GM18951 (cell line): ENCODE measurements around the gene CHTF8.
"Not testable (repeated sequence)": the region's sequence is repeated elsewhere in the genome, so short reads cannot be mapped to it uniquely, and the experiment has no call there.

Source experiments
- POLR2A ChIP-seq: IDR thresholded peaks from 4 replicates; pipeline ENCODE4 v1.6.1; 2011; ENCODE audit warnings: mild to moderate bottlenecking; ENCODE audit not compliant: insufficient read length, insufficient read depth; ENCODE audit errors: extremely low read depth
- in situ Hi-C: fragments of 300-500 bp; cut with MboI; formaldehyde crosslinking; loops from one replicate; pipeline ENCODE4 v1.12.0; 2022; ENCODE audit warnings: low sequenced_read_pairs, mixed read lengths, inconsistent platforms; ENCODE audit not compliant: unreplicated experiment

CHTF8 gene

DNA sequence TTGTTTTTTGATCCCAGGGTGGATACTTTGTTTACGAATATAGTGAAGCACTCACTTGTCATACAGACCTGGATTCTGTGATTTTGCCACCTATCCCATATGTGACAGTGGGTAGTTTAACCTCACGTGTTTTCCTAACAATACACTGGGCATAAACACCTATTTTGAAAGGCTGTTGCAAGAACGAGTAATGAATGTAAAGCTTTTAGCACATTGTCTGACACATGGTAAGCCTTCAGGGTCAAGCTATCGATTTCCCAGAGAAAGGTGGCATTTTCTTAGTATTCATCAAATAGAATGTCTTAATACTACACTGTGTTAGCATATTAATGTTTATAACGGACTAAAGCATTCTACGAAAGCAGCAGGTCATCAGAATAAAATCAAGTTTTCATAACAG lies 1.9 kb downstream of the CHTF8 start:
- TF ChIP-seq POLR2A, result no peak
- in situ Hi-C loops, result no loop called here

DNA sequence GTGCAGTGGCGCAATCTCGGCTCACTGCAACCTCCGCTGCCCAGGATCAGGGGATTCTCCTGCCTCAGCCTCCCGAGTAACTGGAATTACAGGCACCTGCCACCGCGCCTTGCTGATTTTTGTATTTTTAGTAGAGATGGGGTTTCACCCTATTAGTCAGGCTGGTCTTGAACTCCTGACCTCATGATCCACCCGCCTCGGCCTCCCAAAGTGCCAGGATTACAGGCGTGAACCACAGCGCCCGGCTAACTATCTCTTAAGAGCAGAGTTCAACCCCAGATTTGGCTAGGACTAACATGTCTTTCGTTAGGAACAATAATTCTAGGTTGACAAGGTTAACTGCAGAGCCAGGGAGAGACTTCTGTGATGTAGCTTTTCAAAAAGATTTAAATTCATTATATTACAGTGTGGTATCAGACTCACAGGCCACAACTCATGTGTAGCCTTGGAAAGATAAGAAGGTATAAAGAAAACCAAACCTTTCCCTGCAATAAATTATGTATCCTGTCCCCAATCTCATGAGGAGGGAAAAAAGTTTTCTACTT lies 4.3 kb downstream of the CHTF8 start:
- TF ChIP-seq POLR2A, result no peak
- in situ Hi-C loops, result no loop called here

DNA sequence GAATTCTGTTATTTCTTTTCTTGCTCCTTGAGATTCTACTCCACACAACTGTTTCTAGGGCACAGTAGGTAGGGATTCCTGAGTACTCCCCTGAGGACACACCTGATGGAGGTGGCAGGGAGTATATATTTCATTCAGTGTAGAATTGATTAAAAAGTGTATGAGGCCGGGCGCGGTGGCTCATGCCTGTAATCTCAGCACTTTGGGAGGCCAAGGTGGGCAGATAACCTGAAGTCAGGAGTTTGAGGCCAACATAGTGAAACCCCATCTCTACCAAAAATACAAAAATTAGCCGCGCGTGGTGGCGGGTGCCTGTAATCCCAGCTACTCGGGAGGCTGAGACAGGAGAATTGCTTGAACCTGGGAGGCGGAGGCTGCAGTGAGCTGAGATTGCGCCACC lies 5.6 kb downstream of the CHTF8 start:
- in situ Hi-C loops, result not testable (repeated sequence)

DNA sequence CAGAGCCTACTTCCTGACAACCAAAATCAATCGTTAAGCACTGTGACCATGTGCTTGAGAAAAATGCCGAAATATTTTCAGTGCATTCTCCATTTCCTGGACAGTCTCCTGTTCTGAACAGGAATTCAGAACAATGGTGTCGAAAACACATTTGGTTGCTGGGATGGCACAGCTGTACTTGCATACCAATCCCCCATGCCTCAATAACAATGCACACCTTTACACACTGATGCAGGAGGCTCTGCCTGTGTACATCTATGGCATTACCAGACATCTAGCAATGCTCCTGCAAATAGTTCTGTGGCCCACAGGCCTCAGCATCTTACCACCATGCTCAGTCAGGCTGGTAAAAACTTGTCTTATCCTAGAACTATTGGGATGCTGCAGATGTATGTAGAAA lies 6.2 kb downstream of the CHTF8 start:
- in situ Hi-C loops, result no loop called here

DNA sequence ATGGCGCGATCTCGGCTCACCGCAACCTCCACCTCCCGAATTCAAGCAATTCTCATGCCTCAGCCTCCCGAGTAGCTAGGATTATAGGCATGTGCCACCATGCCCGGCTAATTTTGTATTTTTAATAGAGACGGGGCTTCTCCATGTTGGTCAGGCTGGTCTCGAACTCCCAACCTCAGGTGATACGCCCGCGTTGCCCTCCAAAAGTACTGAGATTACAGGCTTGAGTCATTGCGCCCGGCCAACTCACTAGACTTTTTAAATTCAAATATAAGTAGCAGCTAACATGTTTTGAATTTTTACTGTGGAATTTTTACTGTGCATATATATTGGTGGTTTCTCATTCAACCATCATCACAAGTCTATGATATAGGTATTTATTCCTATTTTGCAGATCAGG lies 7.4 kb downstream of the CHTF8 start:
- in situ Hi-C loops, result loop anchor here (25.0 kb wide), 2 partner anchors 213 to 288 kb away; partner anchors contain the start of gene TANGO6

More for the DNA sequence above, 6.2 kb downstream of the CHTF8 start:
- TF ChIP-seq POLR2A, result no peak

DNA sequence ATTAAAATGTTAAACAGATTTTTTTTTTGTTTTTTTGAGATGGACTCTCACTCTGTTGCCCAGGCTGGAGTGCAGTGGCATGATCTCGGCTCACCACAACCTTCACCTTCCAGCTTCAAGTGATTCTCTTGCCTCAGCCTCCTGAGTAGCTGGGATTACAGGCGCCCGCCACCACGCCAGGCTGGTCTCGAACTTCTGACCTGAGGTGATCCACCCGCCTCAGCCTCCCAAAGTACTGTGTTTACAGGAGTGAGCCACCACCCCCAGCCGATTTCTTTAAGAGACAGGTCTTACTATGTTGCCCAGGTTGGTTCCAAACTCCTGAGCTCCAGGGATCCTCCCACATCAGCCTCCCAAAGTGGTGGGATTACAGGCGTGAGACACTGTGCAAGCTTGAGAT lies 8.0 kb downstream of the CHTF8 start:
- in situ Hi-C loops, result loop anchor here (25.0 kb wide), 2 partner anchors 212 to 287 kb away; partner anchors contain the start of gene TANGO6

DNA sequence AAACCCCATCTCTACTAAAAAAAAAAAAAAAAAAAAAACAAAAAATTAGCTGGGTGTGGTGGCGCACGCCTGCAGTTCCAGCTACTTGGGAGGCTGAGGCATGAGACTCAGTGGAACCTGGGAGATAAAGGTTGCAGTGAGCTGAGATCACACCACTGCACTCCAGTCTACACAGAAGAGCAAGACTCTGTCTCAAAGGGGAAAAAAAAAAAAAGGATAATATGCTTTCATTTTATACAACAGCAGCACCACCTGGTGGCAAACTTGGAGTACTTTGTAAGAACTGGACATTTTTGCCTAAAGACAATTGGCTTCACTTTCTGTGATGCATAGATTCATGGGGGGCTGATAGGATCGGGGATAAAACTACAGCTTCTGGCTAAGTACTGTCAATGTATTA lies 8.5 kb downstream of the CHTF8 start:
- TF ChIP-seq POLR2A, result no peak
- in situ Hi-C loops, result loop anchor here (25.0 kb wide), 2 partner anchors 212 to 287 kb away; partner anchors contain the start of gene TANGO6

DNA sequence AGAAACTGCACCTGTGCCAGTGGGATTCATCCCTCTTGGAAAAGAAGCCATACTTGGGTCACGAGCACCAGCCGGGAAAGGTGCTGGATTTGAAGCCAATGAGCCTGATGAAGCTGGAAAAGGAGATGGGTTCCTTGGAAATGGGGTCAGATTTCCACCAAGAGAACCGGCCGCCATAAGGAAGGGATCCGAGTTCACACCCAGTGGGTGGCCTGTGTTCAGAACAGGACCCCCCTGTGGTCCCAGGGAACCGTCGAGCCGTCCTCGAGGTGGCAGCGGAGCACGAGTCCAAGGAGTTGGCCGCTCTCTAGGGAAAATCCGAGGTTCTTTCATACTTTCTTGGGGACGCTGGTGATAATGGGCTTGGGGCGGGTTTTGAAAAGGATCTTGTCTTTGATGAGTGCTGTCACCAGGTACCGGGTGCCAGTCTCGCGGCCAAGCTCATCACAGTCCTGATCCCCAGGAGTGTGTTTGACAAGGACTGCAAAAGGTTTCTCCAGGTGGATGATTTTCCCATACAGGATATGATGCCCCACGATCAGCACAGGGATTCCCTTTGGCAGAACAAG lies 12.2 kb downstream of the CHTF8 start:
- TF ChIP-seq POLR2A, result no peak
- in situ Hi-C loops, result loop anchor here (25.0 kb wide), 2 partner anchors 208 to 283 kb away; partner anchors contain the start of gene TANGO6

DNA sequence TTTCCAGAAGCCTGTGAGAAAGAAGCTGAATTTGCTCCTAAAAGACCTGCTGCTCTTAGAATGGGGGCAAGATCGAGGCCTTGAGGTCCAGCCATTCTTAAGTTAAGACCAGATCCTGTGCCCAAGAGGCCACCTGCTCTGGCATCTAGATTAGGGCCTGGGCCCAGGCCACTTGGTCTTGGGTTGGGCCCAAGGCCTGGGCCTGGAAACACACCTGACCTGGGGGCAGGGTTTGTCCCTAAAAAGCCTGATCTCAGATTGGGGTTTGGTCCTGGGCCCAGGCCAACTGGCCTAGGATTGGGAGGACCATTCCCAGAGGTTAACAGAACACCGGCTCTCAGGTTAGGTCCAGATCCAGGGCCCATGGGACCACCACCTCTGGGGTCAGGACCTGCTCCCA lies 12.9 kb downstream of the CHTF8 start:
- no peak for TF ChIP-seq POLR2A
- in situ Hi-C loops, result loop anchor here (25.0 kb wide), 2 partner anchors 207 to 282 kb away; partner anchors contain the start of gene TANGO6

DNA sequence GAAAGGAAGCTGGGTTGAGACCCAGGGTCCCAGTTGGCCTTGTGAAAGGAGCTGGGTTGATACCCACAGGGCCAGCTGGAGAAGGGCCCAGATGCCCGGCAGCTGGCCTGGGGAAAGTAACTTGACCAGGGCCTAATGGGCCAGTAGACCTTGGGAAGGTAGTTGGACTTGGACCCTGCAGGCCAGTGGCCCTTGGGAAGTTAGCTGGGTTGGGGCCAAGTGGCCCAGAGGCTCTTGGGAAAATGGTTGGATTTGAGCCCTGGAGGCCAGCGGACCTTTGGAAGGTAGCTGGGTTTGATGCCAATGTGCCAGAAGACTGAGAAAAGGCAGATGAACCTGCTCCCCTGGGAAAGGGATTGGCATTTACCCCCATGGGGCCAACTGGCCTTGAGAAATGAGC lies 13.4 kb downstream of the CHTF8 start:
- in situ Hi-C loops, result loop anchor here (25.0 kb wide), 2 partner anchors 207 to 282 kb away; partner anchors contain the start of gene TANGO6
- TF ChIP-seq POLR2A, result no peak

DNA sequence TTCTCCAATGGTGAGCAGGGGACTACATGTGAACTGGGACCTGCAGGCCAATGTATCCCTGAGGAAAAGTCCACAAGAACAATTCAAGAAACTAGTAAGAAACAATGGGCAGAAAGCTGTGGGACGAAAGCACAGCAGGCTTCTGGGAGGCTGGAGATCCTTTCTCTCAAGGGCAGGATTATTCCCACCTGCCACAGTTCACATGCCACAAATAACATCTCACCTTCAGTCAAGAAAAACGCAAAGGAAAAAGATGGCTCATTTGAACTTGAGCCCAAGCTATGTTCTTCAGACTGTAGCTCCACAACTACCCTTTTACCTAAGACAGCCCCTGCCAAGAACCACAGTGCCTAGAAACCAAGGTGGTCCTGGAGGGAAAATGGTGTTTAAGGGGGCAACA lies 13.9 kb downstream of the CHTF8 start:
- no peak for TF ChIP-seq POLR2A
- in situ Hi-C loops, result loop anchor here (25.0 kb wide), 2 partner anchors 206 to 281 kb away; partner anchors contain the start of gene TANGO6

DNA sequence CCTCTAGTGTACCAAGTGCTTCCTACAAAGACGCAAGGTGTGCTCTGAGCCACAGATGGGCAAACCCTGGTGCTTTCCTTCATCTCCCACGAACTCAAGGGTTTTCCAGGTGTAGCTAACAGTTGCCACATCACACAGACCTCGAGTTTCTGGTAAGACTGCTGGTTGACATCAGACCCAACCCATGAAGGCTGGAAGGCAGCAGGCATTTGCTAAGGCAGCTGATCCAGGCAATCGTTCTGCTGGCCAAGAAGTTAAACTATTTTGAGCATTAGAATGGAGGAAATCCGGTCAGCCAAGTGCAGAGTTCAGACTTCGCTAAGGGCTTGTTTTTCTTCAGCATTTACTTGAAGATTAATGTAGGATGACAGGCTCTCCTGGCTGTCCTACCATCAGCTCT lies 15.5 kb downstream of the CHTF8 start:
- no peak for TF ChIP-seq POLR2A
- in situ Hi-C loops, result loop anchor here (25.0 kb wide), 2 partner anchors 205 to 280 kb away; partner anchors contain the start of gene TANGO6

DNA sequence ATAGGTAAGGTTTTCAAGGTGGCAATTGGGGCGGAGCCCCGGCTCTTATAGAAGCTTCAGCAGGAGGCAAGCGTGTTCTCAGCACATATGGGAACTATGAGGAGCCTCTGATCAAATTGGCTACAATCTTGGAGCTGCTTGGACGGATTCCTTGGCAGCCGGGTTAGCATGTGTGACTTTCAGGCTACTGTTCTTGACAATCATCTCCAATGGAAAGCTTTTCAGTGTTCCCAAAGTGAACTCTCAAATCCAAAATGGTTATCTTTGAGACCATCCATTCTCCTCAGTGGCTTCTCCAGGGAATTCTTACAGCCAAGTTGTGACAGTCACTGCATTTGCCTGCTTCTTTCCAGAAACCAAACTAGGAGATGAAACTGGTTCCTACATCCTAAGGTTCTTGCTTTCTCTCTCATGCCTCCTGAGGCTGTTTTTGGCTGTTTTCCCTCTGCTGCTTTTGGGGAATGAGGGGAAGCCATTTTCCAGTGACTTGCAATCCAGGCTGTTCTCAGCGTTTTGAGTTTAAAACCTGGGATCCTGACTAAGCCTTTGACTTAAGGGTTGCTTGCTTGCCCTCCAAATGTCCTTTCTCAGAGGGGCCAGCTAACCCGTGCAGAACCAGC lies 16.0 kb downstream of the CHTF8 start:
- TF ChIP-seq POLR2A, result no peak
- in situ Hi-C loops, result loop anchor here (25.0 kb wide), 2 partner anchors 204 to 279 kb away; partner anchors contain the start of gene TANGO6

DNA sequence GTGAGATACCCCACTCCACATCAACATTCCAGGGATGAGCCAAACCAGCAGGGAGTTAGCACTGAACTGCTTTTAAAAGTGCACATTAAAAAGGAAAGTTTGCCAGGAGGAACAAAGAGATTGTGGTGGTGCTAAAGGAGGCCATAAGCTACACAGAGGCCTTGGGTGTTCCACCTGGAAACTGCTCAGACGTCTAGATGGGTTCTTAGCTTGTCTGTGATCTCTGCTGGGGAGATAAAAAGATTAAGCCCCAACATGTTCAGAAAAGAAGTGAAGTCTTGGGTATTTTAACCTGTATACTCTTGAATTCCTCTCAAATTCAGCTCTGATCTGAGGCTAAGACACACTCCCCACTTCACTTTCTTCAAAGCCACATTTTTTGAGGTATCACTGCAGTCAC lies 16.6 kb downstream of the CHTF8 start:
- in situ Hi-C loops, result loop anchor here (25.0 kb wide), 2 partner anchors 204 to 279 kb away; partner anchors contain the start of gene TANGO6
- TF ChIP-seq POLR2A, result no peak
